B cell (primary cell): ENCODE measurements around the gene ADAMTS17.

Source experiments
- EZH2 ChIP-seq: IDR thresholded peaks from 2 replicates; pipeline ENCODE4 v1.6.1; 2012; ENCODE audit warnings: borderline replicate concordance, low read depth, mild to moderate bottlenecking, moderate library complexity, low read length; ENCODE audit not compliant: insufficient read depth, poor library complexity, severe bottlenecking
- TF ChIP-seq, protein P1 (sequence below): fragments of 200-600 bp; IDR thresholded peaks from one replicate; pipeline ENCODE4 v1.8.0; 2022; ENCODE audit warnings: antibody characterized with exemption, mild to moderate bottlenecking

DNA sequence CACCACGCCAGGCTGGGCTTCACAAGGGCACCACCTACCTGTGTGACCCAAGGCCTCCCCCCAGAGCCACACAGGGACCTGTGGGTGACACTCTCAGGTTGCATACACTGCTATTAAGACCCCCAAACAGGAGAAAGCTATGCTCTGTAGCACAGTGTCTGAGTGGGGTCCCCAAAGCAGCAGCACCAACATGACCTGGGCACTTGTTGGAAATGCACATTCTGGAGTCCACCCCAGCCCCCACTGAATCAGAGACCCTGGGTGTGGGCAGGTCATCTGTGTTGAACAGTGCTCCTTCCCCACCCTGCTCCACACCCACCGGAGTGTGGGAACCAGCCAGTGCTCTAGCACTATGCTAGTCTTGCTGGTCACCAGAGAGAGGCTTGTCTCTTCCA lies 76.1 kb downstream of the ADAMTS17 start:
- no peak for TF ChIP-seq EZH2
- TF ChIP-seq, protein P1, sequence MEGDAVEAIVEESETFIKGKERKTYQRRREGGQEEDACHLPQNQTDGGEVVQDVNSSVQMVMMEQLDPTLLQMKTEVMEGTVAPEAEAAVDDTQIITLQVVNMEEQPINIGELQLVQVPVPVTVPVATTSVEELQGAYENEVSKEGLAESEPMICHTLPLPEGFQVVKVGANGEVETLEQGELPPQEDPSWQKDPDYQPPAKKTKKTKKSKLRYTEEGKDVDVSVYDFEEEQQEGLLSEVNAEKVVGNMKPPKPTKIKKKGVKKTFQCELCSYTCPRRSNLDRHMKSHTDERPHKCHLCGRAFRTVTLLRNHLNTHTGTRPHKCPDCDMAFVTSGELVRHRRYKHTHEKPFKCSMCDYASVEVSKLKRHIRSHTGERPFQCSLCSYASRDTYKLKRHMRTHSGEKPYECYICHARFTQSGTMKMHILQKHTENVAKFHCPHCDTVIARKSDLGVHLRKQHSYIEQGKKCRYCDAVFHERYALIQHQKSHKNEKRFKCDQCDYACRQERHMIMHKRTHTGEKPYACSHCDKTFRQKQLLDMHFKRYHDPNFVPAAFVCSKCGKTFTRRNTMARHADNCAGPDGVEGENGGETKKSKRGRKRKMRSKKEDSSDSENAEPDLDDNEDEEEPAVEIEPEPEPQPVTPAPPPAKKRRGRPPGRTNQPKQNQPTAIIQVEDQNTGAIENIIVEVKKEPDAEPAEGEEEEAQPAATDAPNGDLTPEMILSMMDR: no peak
